Measurements from ENCODE around the gene CKAP2L. TPM values are rescaled to one million over a fixed set of nuclear protein-coding genes. Genes with fewer than 3 reads are reported as not detected.

Gene CKAP2L
- total RNA-seq, 3 donors from 2014 or later (not counting 1 experiment from before 2014, with no cell fraction given): 1.2 to 3.4 (median 1.2) TPM

- peaks cover 27% of the 10 kb centered on the region for H3K4me1 ChIP-seq (ENCODE audit: control insufficient read depth, insufficient read depth, low read length)
- H3K4me3 ChIP-seq (ENCODE audit: low read length): no peak overlapping the region
- peak; percentile 75 for TF ChIP-seq CTCF (IDR thresholded peaks at IDR 0.05)
- peak; percentile 75 to 94 (median 85) for ATAC-seq
- Mint-ChIP-seq H3K36me3 (no peaks in the 10 kb centered on the region), H3K4me1 (peaks cover 37% of the 10 kb centered on the region in 2 donors), H3K27ac (peak overlapping the region; percentile 71 to 89), H3K9me3 (no peaks in the 10 kb centered on the region), H3K4me3 (peak overlapping the region; percentile 72), H3K27me3 (ENCODE audit: low read depth in 2 of 2) (no peaks in the 10 kb centered on the region)
- H3K27me3 ChIP-seq (ENCODE audit: control insufficient read depth, insufficient read depth, low read length): no peaks in the 10 kb centered on the region
- DNase-seq: peak; percentile 57 to 83
- H3K9me3 ChIP-seq (ENCODE audit: control insufficient read depth, insufficient read depth, low read length): no peaks in the 10 kb centered on the region
- peak overlapping the region; percentile 24 for H3K27ac ChIP-seq (ENCODE audit: low read length)
- no peaks in the 10 kb centered on the region for H3K36me3 ChIP-seq (ENCODE audit: control insufficient read depth, insufficient read depth, low read length)
- intact Hi-C loops (cut with micrococcal nuclease): loop anchor here (1.0 to 5.0 kb wide), 4 partner anchors 35 to 91 kb away; partner anchors contain the start of gene SLC20A1
- WGBS (ENCODE audit: insufficient coverage): 18% methylated on average over 9 of the region's 9 CpGs
Measured at GRCh38 chr2:112690853-112691401, 73.5 kb downstream of the CKAP2L start.

GRCh38 chr2:112688086-112688880 is 76.1 kb downstream of the CKAP2L start:
- peaks cover 34% of the 10 kb centered on the region for H3K4me1 ChIP-seq (ENCODE audit: control insufficient read depth, insufficient read depth, low read length)
- TF ChIP-seq CTCF (IDR thresholded peaks at IDR 0.05): no peak
- 78% methylated on average over 14 of the region's 14 CpGs for whole genome bisulfite sequencing (ENCODE audit: insufficient coverage)
- Mint-ChIP-seq H3K4me1 (peaks cover 50 to 51% of the 10 kb centered on the region in 2 donors), H3K4me3 (no peak overlapping the region), H3K27ac (no peak overlapping the region), H3K9me3 (no peaks in the 10 kb centered on the region), H3K27me3 (ENCODE audit: low read depth in 2 of 2) (no peaks in the 10 kb centered on the region), H3K36me3 (no peaks in the 10 kb centered on the region)
- no peaks in the 10 kb centered on the region for H3K36me3 ChIP-seq (ENCODE audit: control insufficient read depth, insufficient read depth, low read length)
- H3K4me3 ChIP-seq (ENCODE audit: low read length): no peak overlapping the region
- no peak overlapping the region for H3K27ac ChIP-seq (ENCODE audit: low read length)
- no peak for ATAC-seq
- intact Hi-C loops (cut with micrococcal nuclease): no loop called here
- H3K27me3 ChIP-seq (ENCODE audit: control insufficient read depth, insufficient read depth, low read length): no peaks in the 10 kb centered on the region
- DNase-seq: no peak
- no peaks in the 10 kb centered on the region for H3K9me3 ChIP-seq (ENCODE audit: control insufficient read depth, insufficient read depth, low read length)

DNA sequence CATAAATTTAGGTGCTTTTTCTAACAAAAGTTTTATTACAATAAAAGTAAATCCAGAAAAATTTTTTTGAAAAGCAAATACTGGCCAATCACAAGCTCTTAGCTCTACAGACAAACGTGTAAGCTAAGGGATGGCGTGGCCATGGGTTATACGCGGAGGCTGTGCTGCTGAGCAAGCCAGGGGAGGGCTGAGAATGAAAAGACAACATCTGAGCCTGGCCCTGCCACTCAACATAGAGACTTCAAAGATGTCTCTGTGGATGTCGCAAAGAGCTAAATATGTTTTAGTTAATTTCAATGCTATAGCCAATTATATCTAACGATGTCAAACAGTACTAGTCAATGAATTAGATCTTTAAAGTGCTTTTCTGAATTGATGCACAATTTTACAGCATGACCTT is 76.9 kb downstream of the CKAP2L start:
- H3K4me1 Mint-ChIP-seq: peaks cover 43 to 44% of the 10 kb centered on the region in 2 donors
- no peak overlapping the region for H3K4me3 ChIP-seq (ENCODE audit: low read length)
- 93% methylated on average over 6 of the region's 6 CpGs for WGBS (ENCODE audit: insufficient coverage)
- H3K9me3 Mint-ChIP-seq: no peaks in the 10 kb centered on the region
- no peak for TF ChIP-seq CTCF (IDR thresholded peaks at IDR 0.05)
- H3K4me1 ChIP-seq (ENCODE audit: control insufficient read depth, insufficient read depth, low read length): peaks cover 28% of the 10 kb centered on the region
- no peaks in the 10 kb centered on the region for H3K27me3 ChIP-seq (ENCODE audit: control insufficient read depth, insufficient read depth, low read length)
- no peak overlapping the region for H3K4me3 Mint-ChIP-seq
- intact Hi-C loops (cut with micrococcal nuclease): no loop called here
- H3K9me3 ChIP-seq (ENCODE audit: control insufficient read depth, insufficient read depth, low read length): no peaks in the 10 kb centered on the region
- no peaks in the 10 kb centered on the region for H3K36me3 Mint-ChIP-seq
- ATAC-seq (no peak), DNase-seq (no peak)
- no peak overlapping the region for H3K27ac ChIP-seq (ENCODE audit: low read length)
- H3K36me3 ChIP-seq (ENCODE audit: control insufficient read depth, insufficient read depth, low read length): no peaks in the 10 kb centered on the region
- no peak overlapping the region for H3K27ac Mint-ChIP-seq
- no peaks in the 10 kb centered on the region for H3K27me3 Mint-ChIP-seq (ENCODE audit: low read depth in 2 of 2)

Other genes with a start within 250 kb of the CKAP2L start
- gene POLR1B, start 222.1 kb downstream of the CKAP2L start, total RNA-seq: 10 to 100 TPM; 16.2 to 26.5 (median 22.1) TPM
- 10 to 100 TPM; 21.9 to 24.1 (median 22.4) TPM for gene CHCHD5, start 180.0 kb downstream of the CKAP2L start, total RNA-seq
- 100 to 1,000 TPM; 193 to 241 (median 233) TPM for gene SLC20A1, start 118.7 kb downstream of the CKAP2L start, total RNA-seq
- gene NT5DC4, start 43.6 kb downstream of the CKAP2L start, total RNA-seq: 1 to 10 TPM in 1 of 3 donors, under 1 TPM in 1, not detected in 1; 0.45 to 2.0 TPM
- 1 to 10 TPM in 1 of 3 donors, under 1 TPM in 1, not detected in 1; 0.45 to 1.6 TPM for gene IL1A, start 19.9 kb upstream of the CKAP2L start, total RNA-seq
- gene IL1B, start 72.2 kb upstream of the CKAP2L start, total RNA-seq: 100 to 1,000 TPM in 2 of 3 donors, 10 to 100 TPM in 1; 92.6 to 250 (median 110) TPM
- gene IL37, start 146.6 kb upstream of the CKAP2L start, total RNA-seq: not detected
- gene IL36G, start 213.4 kb upstream of the CKAP2L start, total RNA-seq: not detected
- gene IL36A, start 240.8 kb upstream of the CKAP2L start, total RNA-seq: not detected

Data from natural killer cell (primary cell).